ENCODE results near the gene GFY. TPM values are rescaled to one million over a fixed set of nuclear protein-coding genes. Genes with fewer than 3 reads are reported as not detected.

The GFY gene
- total and polyA plus RNA-seq, 10 of the 15 experiments (the other 5 are each of a cell fraction or from before 2014, with no cell fraction given), result 0.05 TPM; not detected in 9

DNA sequence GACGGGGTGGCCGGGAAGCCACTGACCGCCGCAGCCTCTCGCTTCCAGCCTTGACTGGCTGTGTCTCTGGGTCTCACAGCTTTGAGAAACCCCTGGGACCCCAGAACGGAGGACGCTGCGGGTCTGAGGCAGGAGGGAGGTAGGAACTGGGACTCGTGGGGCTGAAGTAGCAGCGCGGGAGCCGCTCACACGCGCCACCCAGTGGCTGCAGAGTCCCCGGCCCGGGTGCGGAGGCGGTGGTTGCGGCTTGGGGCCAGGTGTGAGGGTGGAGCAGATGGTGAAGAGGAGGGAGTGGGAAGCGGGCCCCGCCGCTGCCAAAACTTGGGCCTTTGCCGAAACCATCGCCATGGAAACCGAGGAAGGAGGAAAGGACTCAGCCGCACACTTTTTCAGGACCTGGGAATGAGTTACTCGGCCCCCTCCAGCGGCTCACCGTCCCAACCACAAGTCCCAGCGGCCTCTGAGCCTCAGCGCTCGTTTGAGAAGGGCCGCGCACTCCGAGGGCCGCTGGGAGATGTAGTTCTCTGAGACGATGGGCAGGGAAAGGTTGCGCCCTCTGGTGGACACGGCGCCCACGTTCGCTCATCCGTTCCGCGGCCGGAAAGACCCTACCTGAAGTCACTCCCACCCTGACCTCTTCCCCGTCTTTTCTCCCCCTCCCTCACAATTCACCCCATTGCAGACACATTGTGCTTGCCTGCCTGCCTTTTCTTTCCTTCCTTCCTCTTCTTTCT, 18.3 kb downstream of the GFY start (continued):
- TF ChIP-seq, protein P1, sequence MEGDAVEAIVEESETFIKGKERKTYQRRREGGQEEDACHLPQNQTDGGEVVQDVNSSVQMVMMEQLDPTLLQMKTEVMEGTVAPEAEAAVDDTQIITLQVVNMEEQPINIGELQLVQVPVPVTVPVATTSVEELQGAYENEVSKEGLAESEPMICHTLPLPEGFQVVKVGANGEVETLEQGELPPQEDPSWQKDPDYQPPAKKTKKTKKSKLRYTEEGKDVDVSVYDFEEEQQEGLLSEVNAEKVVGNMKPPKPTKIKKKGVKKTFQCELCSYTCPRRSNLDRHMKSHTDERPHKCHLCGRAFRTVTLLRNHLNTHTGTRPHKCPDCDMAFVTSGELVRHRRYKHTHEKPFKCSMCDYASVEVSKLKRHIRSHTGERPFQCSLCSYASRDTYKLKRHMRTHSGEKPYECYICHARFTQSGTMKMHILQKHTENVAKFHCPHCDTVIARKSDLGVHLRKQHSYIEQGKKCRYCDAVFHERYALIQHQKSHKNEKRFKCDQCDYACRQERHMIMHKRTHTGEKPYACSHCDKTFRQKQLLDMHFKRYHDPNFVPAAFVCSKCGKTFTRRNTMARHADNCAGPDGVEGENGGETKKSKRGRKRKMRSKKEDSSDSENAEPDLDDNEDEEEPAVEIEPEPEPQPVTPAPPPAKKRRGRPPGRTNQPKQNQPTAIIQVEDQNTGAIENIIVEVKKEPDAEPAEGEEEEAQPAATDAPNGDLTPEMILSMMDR (IDR thresholded peaks at IDR 0.05 in 2 of 3, conservative IDR thresholded peaks at IDR 0.05 in 1 of 3; ENCODE audit: control insufficient read depth in 2 of 3, extremely low read depth in 1 of 3, insufficient read depth in 1 of 3, low read depth in 3 of 3, low read length in 3 of 3), result peak; percentile 70 to 92 (median 90)
- peak; percentile 96 for TF ChIP-seq LARP7 (IDR thresholded peaks at IDR 0.05)
- no peak for TF ChIP-seq NFYA (IDR thresholded peaks at IDR 0.05; ENCODE audit: borderline replicate concordance, low read depth, low read length)
- TF ChIP-seq, protein P2, sequence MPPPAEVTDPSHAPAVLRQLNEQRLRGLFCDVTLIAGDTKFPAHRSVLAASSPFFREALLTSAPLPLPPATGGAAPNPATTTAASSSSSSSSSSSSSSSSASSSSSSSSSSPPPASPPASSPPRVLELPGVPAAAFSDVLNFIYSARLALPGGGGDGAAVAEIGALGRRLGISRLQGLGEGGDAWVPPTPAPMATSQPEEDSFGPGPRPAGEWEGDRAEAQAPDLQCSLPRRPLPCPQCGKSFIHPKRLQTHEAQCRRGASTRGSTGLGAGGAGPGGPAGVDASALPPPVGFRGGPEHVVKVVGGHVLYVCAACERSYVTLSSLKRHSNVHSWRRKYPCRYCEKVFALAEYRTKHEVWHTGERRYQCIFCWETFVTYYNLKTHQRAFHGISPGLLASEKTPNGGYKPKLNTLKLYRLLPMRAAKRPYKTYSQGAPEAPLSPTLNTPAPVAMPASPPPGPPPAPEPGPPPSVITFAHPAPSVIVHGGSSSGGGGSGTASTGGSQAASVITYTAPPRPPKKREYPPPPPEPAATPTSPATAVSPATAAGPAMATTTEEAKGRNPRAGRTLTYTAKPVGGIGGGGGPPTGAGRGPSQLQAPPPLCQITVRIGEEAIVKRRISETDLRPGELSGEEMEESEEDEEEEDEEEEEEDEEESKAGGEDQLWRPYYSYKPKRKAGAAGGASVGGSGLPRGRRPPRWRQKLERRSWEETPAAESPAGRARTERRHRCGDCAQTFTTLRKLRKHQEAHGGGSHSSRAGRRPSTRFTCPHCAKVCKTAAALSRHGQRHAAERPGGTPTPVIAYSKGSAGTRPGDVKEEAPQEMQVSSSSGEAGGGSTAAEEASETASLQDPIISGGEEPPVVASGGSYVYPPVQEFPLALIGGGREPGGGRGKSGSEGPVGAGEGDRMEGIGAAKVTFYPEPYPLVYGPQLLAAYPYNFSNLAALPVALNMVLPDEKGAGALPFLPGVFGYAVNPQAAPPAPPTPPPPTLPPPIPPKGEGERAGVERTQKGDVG (CRISPR knock-in tag; IDR thresholded peaks at IDR 0.05), result no peak
- TF ChIP-seq SMAD5 (IDR thresholded peaks at IDR 0.05; ENCODE audit: low read depth), result no peak
- TF ChIP-seq BRCA1 (IDR thresholded peaks at IDR 0.05; ENCODE audit: low read depth, low read length), result no peak
- TF ChIP-seq SMC3 (IDR thresholded peaks at IDR 0.05; ENCODE audit: borderline replicate concordance, low read length), result peak; percentile 88
- no peak for TF ChIP-seq CHD1 (IDR thresholded peaks at IDR 0.05; ENCODE audit: low read depth, low read length)
- TF ChIP-seq ZNF207 (IDR thresholded peaks at IDR 0.05; ENCODE audit: borderline replicate concordance), result peak; percentile 84
- TF ChIP-seq TAF1 (IDR thresholded peaks at IDR 0.05; ENCODE audit: borderline replicate concordance, low read depth, low read length), result no peak
- TF ChIP-seq SPI1 (IDR thresholded peaks at IDR 0.05; ENCODE audit: borderline replicate concordance, insufficient read depth, low read depth, low read length), result peak; percentile 34; the same call in 1 of the 2 replicates
- peak; percentile 39; the same call in 1 of the 2 replicates for TF ChIP-seq MAX (IDR thresholded peaks at IDR 0.05; ENCODE audit: low read depth, low read length)
- no peak for TF ChIP-seq KDM1A (IDR thresholded peaks at IDR 0.05; ENCODE audit: borderline replicate concordance)
- TF ChIP-seq KAT2A (conservative IDR thresholded peaks at IDR 0.05; ENCODE audit: control insufficient read depth, low read depth, low read length), result no peak
- 0 out of 2 replicates have a peak, but pooled peaks have one; percentile 31 for TF ChIP-seq ZNF217 (IDR thresholded peaks at IDR 0.05)
- TF ChIP-seq PAX5 (IDR thresholded peaks at IDR 0.05; ENCODE audit: borderline replicate concordance, low read depth, low read length), result 0 out of 2 replicates have a peak, but pooled peaks have one; percentile 37
- TF ChIP-seq RCOR1 (conservative IDR thresholded peaks at IDR 0.05; ENCODE audit: low read depth, low read length), result no peak
- TF ChIP-seq, protein P3, sequence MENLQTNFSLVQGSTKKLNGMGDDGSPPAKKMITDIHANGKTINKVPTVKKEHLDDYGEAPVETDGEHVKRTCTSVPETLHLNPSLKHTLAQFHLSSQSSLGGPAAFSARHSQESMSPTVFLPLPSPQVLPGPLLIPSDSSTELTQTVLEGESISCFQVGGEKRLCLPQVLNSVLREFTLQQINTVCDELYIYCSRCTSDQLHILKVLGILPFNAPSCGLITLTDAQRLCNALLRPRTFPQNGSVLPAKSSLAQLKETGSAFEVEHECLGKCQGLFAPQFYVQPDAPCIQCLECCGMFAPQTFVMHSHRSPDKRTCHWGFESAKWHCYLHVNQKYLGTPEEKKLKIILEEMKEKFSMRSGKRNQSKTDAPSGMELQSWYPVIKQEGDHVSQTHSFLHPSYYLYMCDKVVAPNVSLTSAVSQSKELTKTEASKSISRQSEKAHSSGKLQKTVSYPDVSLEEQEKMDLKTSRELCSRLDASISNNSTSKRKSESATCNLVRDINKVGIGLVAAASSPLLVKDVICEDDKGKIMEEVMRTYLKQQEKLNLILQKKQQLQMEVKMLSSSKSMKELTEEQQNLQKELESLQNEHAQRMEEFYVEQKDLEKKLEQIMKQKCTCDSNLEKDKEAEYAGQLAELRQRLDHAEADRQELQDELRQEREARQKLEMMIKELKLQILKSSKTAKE (IDR thresholded peaks at IDR 0.05; ENCODE audit: low read depth, poor library complexity, severe bottlenecking), result no peak
- TF ChIP-seq CREM (IDR thresholded peaks at IDR 0.05; ENCODE audit: low read depth), result peak; percentile 93
- no peak for TF ChIP-seq PAX8 (IDR thresholded peaks at IDR 0.05)
- no peak for TF ChIP-seq FOS (IDR thresholded peaks at IDR 0.05; ENCODE audit: borderline replicate concordance, extremely low read depth, insufficient read length)
- no peak for TF ChIP-seq MEF2A (IDR thresholded peaks at IDR 0.05; ENCODE audit: insufficient read depth, low read depth, low read length)
- TF ChIP-seq HCFC1 (IDR thresholded peaks at IDR 0.05; ENCODE audit: low read length), result peak; percentile 99

Data from GM12878 (cell line).